Brain microvascular endothelial cell (primary cell): Measurements from ENCODE around the gene TNS3.

Experiments used
- DNase-seq: peaks from one replicate; pipeline ENCODE4 v3.0.0-alpha.2; 2020
- H3K27ac ChIP-seq: fragments of 250-450 bp; sonication (Bioruptor Pico); 2 replicates; pipeline ENCODE4 v1.5.1; 2020; ENCODE audit warnings: mild to moderate bottlenecking, moderate library complexity
- H3K27me3 ChIP-seq: fragments of 250-450 bp; sonication (Bioruptor Pico); replicated peaks from 2 replicates; pipeline ENCODE4 v1.5.1; 2020; ENCODE audit warnings: mild to moderate bottlenecking
- H3K36me3 ChIP-seq: fragments of 250-450 bp; sonication (Bioruptor Pico); replicated peaks from 2 replicates; pipeline ENCODE4 v1.5.1; 2020; ENCODE audit warnings: mild to moderate bottlenecking
- H3K4me3 ChIP-seq: 2 replicates; pipeline ENCODE4 v1.5.1; 2011; ENCODE audit warnings: low read depth, mild to moderate bottlenecking, control low read depth, low read length, moderate library complexity
- in situ Hi-C: cut with HindIII; loops from 2 replicates; pipeline ENCODE4 v1.10.0; 2017; ENCODE audit warnings: low sequenced_read_pairs, low pct_ligation_motif_present
- TF ChIP-seq, protein P1 (sequence below): IDR thresholded peaks from 2 replicates; pipeline ENCODE4 v1.5.1; 2011; ENCODE audit warnings: low read depth, mild to moderate bottlenecking, moderate library complexity, low read length, control low read depth, inconsistent platforms; ENCODE audit errors: missing control alignments

TNS3 gene

DNA sequence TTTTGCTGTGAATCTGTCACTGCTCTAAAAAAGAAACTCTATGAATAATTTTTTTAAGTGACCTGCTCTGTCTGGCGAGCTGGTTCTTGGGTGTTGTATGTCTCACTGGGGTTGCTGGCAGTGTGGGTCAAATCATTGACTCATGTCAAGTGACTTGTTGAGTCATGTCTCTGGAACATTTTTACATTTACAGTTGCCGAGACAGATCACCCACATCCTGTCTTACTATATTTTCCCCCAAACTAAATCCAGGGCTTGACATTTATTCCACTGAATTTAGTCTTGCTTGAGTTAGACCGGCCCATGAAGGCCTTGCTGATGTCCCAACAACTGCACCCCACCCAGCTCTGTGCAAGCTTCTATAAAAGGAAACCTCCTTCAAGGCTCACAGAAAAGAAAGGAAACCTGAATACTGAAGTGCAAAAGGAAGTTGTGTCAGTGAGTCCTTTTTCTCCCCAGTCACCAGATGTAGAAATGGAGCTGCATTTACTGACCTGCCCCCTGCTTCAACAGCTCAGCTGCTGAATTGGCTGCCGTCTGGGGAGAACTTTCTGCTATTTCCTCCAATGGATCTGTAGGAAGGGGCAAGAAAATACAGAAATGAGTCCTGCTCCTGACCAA is 290.3 kb downstream of the TNS3 start:
- Histone ChIP-seq H3K4me3 (no peak overlapping the region), H3K27ac (peak overlapping the region; percentile 95), H3K27me3 (no peaks in the 10 kb centered on the region), H3K36me3 (peaks cover 40% of the 10 kb centered on the region)
- peak; percentile 96 for DNase-seq
- in situ Hi-C loops, result no loop called here
- TF ChIP-seq, protein P1, sequence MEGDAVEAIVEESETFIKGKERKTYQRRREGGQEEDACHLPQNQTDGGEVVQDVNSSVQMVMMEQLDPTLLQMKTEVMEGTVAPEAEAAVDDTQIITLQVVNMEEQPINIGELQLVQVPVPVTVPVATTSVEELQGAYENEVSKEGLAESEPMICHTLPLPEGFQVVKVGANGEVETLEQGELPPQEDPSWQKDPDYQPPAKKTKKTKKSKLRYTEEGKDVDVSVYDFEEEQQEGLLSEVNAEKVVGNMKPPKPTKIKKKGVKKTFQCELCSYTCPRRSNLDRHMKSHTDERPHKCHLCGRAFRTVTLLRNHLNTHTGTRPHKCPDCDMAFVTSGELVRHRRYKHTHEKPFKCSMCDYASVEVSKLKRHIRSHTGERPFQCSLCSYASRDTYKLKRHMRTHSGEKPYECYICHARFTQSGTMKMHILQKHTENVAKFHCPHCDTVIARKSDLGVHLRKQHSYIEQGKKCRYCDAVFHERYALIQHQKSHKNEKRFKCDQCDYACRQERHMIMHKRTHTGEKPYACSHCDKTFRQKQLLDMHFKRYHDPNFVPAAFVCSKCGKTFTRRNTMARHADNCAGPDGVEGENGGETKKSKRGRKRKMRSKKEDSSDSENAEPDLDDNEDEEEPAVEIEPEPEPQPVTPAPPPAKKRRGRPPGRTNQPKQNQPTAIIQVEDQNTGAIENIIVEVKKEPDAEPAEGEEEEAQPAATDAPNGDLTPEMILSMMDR, result no peak

DNA sequence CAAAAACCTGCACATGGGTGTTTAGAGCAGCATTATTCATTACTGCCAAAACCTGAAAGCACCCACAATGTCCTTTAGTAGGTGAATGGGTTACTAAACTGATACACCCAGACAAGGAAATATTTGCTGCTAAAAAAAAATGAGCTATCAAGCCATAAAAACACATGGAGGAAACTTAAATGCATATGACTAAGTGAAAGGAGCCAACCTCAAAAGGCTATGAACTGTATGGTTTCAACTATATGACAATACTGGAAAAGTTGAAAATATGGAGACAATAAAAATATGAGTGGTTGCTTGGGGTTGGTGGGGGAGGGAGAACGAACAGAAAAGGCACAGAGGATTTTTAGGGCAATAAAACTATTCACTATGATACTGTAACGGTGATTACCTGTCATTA is 291.0 kb downstream of the TNS3 start:
- DNase-seq, result no peak
- peak overlapping the region; percentile 95 for H3K27ac ChIP-seq
- TF ChIP-seq, protein P1, result no peak
- H3K4me3 ChIP-seq, result no peak overlapping the region
- in situ Hi-C loops, result no loop called here
- peaks cover 38% of the 10 kb centered on the region for H3K36me3 ChIP-seq
- no peaks in the 10 kb centered on the region for H3K27me3 ChIP-seq

DNA sequence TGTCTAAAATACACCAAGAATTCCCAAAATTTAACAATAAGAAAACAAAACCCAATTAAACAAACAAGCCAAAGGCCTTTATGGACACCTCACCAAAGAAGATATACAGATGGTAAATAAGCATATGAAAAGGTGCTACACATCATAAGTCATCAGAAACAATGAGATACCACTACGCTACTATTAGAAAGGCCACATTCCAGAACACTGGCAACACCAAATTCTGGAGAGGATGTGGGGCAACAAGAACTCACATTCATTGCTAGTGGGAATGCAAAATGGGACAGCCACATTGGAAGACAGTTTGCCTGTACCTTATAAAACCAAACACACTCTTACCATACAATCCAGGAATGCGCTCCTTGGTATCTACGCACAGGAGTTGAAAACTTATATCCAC is 291.4 kb downstream of the TNS3 start:
- TF ChIP-seq, protein P1, result no peak
- Histone ChIP-seq H3K27ac (peak overlapping the region; percentile 95), H3K4me3 (no peak overlapping the region), H3K36me3 (peaks cover 35% of the 10 kb centered on the region), H3K27me3 (no peaks in the 10 kb centered on the region)
- in situ Hi-C loops, result no loop called here
- DNase-seq, result no peak

DNA sequence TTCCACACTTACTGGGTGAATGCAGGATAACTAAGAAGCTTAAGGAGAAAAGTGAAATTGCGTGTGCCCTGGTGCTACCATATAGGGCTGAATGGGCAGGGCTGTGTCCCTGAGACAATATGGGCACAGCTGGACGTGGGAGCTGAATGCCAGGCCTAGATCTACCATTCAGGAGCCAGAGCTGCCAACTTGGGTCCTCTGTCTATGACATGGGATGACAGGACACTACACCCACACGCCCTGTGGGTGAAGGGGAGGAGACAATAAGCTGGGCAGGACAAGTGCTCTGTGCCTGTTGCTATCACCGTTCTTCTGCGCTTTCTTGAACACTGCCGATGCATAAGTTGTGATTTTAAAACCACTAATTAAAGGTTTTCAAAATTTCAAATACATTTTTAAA is 293.9 kb downstream of the TNS3 start:
- DNase-seq, result no peak
- Histone ChIP-seq H3K4me3 (no peak overlapping the region), H3K36me3 (peaks cover 49% of the 10 kb centered on the region), H3K27ac (no peak overlapping the region), H3K27me3 (no peaks in the 10 kb centered on the region)
- in situ Hi-C loops, result no loop called here
- TF ChIP-seq, protein P1, result no peak

DNA sequence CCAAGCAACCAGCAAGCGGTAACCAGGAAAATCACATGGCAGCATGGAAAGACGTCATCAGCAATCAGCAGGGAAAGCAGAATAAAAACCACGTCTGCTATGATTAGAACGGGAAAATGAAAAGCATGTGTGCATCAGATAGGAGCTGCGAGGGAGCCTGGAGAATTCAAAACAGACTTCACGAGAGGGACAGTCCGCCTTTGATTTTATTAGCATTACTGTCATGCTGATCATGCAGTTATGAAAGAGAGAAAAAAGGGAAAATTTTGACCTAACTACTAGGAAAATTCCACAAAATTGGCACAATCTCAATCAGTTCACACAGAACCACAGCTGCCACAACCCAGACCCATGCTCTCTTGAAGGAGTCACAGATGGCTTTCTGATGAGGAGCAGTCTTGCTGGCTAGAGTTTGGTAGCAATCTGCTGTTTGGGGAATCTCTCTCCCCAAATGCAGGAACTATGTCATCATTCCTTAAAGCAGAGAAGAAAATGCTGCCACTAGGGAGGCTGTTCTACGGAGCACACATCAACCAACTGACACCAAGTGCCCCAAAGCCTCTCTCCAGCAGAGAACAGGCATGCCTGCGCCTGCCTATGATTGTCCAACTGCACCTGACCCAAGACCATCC is 295.9 kb downstream of the TNS3 start:
- no peak overlapping the region for H3K4me3 ChIP-seq
- TF ChIP-seq, protein P1, result peak; percentile 53
- peak; percentile 63 for DNase-seq
- no peak overlapping the region for H3K27ac ChIP-seq
- in situ Hi-C loops, result no loop called here
- peaks cover 59% of the 10 kb centered on the region for H3K36me3 ChIP-seq
- no peaks in the 10 kb centered on the region for H3K27me3 ChIP-seq
